Left lung (tissue), 10 donors: ENCODE results near the gene SHANK1. TPM values are rescaled to one million over a fixed set of nuclear protein-coding genes. Genes with fewer than 3 reads are reported as not detected.
A peak's percentile ranks its signal among the peaks of the same experiment; 100 is the strongest.

ENCODE experiments used
- ATAC-seq: fragments of 200-7000 bp; cut with Tn5 transposase; one replicate; pipeline ENCODE4 v1.9.1; 2020; ENCODE audit warnings: moderate library complexity
- DNase-seq, 4 donors: peaks; one replicate each; pipeline ENCODE4 v3.0.0-alpha.2; 2013 to 2020
- H3K27ac ChIP-seq, 2 donors: fragments of 200-600 bp; sonication (generic) in 1 of 2; one replicate each; pipeline versions ENCODE4 v1.5.0 to v1.8.0; 2020 to 2021
- H3K27me3 ChIP-seq, 2 donors: fragments of 200-600 bp; sonication (generic) in 1 of 2; one replicate each; pipeline versions ENCODE4 v1.5.0 to v1.8.0; 2020 to 2021
- H3K36me3 ChIP-seq, 2 donors: fragments of 200-600 bp; sonication (generic) in 1 of 2; one replicate each; pipeline versions ENCODE4 v1.5.0 to v1.8.0; 2020 to 2021
- H3K4me1 ChIP-seq, 2 donors: fragments of 200-600 bp; one replicate each; pipeline ENCODE4 v1.8.0; 2021
- H3K4me3 ChIP-seq, 2 donors: fragments of 200-600 bp; sonication (generic) in 1 of 2; one replicate each; pipeline versions ENCODE4 v1.5.0 to v1.8.0; 2020 to 2021; ENCODE audit warnings: mild to moderate bottlenecking in 1 of 2
- H3K9me3 ChIP-seq, 2 donors: fragments of 200-600 bp; sonication (generic) in 1 of 2; one replicate each; pipeline versions ENCODE4 v1.5.0 to v1.8.0; 2020 to 2021
- intact Hi-C, 2 donors: fragments of 100-400 bp; cut with DNase I; formaldehyde crosslinking; loops; one replicate each; pipeline versions ENCODE4 v1.11.2 to v1.14.2; 2022
- polyA plus RNA-seq, 6 donors: library from polyadenylated mRNA; unstranded; fragments of 120-200 nt; gene quantifications; one replicate each; pipeline ENCODE4 v1.2.1, GENCODE V29; 2013; ENCODE audit not compliant: insufficient read length in 6 of 6
- total RNA-seq, 2 donors: library from RNA; stranded (reverse); fragmentation: NEBNext Ultra II Directional; extraction: Animal tissue kit (Norgen Biotek cat#: 25700); gene quantifications; one replicate each; pipeline ENCODE4 v1.2.1, GENCODE V29; 2021
- TF ChIP-seq, protein P1 (sequence below), 2 donors: fragments of 200-600 bp; sonication (generic) in 1 of 2; IDR thresholded peaks; one replicate each; pipeline versions ENCODE4 v1.5.0 to v1.8.0; 2021; ENCODE audit warnings: antibody characterized with exemption in 2 of 2
- donor health status: DM: no; HTN: yes; CAD: no.
- donor health status: DM: no; HTN: no; CAD: no.

The SHANK1 gene
- total and polyA plus RNA-seq, 8 donors, result 0.21 to 7.5 (median 4.9) TPM

DNA sequence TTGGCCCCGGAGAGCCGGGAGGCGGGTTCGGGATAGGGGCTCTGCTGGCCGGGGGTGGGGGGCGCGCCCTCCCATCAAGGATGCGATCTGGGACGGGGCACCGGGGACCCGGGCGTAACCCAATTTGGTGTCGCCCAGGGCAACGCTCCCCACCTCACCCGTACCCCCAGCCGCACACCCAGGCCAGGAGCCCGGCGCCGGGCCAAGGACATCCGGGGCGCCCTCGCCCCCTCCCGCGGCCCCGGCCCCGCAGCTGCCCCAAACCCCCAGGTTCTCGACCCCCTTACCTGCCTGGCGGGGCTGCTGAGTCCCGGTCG is 525 bp downstream of the SHANK1 start:
- Histone ChIP-seq H3K27ac (no peak overlapping the region), H3K9me3 (no peaks in the 10 kb centered on the region), H3K4me3 (no peak overlapping the region), H3K4me1 (peaks cover 0 to 18% of the 10 kb centered on the region in 2 donors), H3K36me3 (no peaks in the 10 kb centered on the region), H3K27me3 (peaks cover 14 to 99% of the 10 kb centered on the region in 2 donors)
- intact Hi-C loops, result no loop called here
- TF ChIP-seq, protein P1, sequence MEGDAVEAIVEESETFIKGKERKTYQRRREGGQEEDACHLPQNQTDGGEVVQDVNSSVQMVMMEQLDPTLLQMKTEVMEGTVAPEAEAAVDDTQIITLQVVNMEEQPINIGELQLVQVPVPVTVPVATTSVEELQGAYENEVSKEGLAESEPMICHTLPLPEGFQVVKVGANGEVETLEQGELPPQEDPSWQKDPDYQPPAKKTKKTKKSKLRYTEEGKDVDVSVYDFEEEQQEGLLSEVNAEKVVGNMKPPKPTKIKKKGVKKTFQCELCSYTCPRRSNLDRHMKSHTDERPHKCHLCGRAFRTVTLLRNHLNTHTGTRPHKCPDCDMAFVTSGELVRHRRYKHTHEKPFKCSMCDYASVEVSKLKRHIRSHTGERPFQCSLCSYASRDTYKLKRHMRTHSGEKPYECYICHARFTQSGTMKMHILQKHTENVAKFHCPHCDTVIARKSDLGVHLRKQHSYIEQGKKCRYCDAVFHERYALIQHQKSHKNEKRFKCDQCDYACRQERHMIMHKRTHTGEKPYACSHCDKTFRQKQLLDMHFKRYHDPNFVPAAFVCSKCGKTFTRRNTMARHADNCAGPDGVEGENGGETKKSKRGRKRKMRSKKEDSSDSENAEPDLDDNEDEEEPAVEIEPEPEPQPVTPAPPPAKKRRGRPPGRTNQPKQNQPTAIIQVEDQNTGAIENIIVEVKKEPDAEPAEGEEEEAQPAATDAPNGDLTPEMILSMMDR (IDR thresholded peaks at IDR 0.05), result no peak
- DNase-seq (no peak), ATAC-seq (no peak)

DNA sequence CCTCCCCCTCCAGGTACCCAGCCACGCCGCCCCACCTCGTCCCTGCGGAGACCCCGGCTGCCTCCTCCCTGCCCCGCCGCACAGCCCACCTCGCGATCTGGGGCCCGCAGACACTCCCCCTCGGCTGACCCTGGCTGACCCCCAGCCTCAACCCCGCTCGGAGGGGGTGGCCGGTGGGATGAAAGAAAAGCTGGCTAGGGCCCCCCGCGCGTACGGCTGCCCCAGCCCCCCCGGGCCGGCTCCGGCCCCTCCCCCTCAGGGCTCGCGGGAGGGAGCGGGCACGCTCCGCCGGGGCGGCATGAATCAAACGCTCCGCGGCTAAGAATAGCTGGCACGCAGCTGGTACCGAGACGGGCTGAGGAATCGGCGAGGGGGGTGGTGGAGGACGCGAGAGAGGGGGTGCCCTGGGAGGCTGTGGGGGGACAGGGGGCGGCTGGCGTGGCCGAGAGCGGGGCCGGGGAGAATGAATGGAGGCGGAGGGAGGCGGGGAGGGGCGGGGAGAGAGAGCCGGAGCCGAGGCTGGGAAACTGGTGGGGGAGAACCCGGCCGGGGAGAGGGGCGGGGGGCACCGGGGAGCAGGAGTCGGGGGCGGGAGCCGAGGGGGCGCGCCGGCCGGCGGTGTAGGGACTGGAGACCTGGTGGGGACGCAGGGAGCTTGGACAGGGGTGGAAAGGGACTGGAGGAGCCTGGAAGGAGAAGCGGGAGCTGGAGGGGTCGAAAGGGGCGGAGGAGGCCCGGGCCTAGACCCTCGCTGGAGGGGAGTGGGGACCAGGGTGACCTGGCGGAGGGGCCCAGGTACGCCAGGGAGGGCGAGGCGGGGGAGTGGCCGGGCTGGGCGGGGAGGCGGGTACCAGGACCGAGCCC is 1.1 kb downstream of the SHANK1 start:
- no peak overlapping the region for H3K27ac ChIP-seq
- ATAC-seq, result no peak
- intact Hi-C loops, result no loop called here

DNA sequence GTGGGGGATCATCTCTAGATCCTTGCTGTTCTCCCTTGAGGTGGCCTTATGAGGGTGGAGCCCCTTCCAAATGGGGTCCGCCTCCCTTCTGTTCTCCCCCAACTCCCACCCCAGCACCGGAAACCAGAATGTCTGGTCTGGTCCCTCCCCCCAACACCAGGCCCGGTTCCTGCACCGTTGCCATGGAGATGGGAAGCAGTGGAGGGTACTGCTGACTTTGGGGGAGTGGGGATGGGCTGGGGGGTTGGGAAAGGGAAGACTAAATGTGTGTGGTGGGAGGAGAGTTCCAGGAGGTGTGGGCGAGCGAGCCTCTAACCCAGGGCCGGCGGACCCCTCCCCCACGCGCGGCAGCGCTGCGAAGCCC is 1.7 kb downstream of the SHANK1 start:
- ATAC-seq (no peak), DNase-seq (no peak)
- H3K36me3 ChIP-seq, result no peaks in the 10 kb centered on the region
- H3K27me3 ChIP-seq, result peaks cover 12 to 99% of the 10 kb centered on the region in 2 donors
- H3K9me3 ChIP-seq, result no peaks in the 10 kb centered on the region
- H3K4me1 ChIP-seq, result peaks cover 0 to 11% of the 10 kb centered on the region in 2 donors
- H3K27ac ChIP-seq, result no peak overlapping the region
- TF ChIP-seq, protein P1 (IDR thresholded peaks at IDR 0.05), result no peak
- H3K4me3 ChIP-seq, result no peak overlapping the region
- intact Hi-C loops, result no loop called here

More for the DNA sequence above, 1.1 kb downstream of the SHANK1 start:
- Histone ChIP-seq H3K36me3 (no peaks in the 10 kb centered on the region), H3K9me3 (no peaks in the 10 kb centered on the region), H3K27me3 (peaks cover 12 to 99% of the 10 kb centered on the region in 2 donors), H3K4me1 (peaks cover 0 to 13% of the 10 kb centered on the region in 2 donors), H3K4me3 (no peak overlapping the region)
- TF ChIP-seq, protein P1 (IDR thresholded peaks at IDR 0.05), result no peak
- DNase-seq, result no peak

DNA sequence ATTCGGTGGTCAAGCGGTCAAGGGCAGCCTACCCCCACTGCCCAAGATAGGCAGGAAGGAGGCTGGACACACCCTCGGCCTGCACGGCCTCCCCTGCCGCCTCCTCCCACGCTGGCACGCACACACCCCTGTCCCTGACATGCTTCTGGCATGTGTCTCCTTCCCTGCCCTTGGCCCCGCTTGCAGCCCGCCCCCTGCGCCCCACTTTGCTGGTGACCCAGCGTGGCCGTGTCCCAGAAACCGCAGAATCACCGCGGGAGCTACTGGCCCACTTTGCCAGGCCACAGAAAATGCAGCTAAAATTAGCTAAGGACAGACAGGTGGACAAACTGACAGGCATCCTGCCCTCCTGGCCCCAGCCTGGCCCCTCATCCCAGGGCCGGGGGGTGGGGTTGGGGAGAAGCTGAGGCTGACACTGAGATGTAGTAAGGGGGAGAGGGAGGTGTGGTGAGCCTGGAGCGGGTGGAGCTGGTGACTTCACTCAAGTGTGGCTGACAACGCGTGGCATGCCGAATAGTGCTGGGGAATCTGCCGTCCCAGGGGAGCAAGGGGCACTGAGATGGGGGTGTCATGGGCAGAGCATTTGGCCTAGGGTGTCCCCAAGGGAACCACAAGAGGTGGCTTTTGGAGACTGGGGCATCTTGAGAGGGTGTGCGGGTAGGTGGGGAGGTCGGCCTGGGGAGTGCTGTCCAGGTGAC is 2.4 kb downstream of the SHANK1 start:
- H3K4me1 ChIP-seq, result peaks cover 0 to 11% of the 10 kb centered on the region in 2 donors
- no peak overlapping the region for H3K4me3 ChIP-seq
- intact Hi-C loops, result no loop called here
- no peak for ATAC-seq
- DNase-seq, result peak in 1 of 4 donors; percentile 60
- no peaks in the 10 kb centered on the region for H3K9me3 ChIP-seq
- no peaks in the 10 kb centered on the region for H3K36me3 ChIP-seq
- H3K27ac ChIP-seq, result no peak overlapping the region
- peaks cover 12 to 99% of the 10 kb centered on the region in 2 donors for H3K27me3 ChIP-seq
- TF ChIP-seq, protein P1 (IDR thresholded peaks at IDR 0.05), result no peak
